IMR-90 (cell line): ENCODE data around the gene IL1RAPL1. TPM values are rescaled to one million over a fixed set of nuclear protein-coding genes. Genes with fewer than 3 reads are reported as not detected.

Experiments used
- ATAC-seq: fragments of 200-7000 bp; cut with Tn5 transposase; 2 replicates; pipeline ENCODE4 v1.9.1; 2020; ENCODE audit warnings: low read depth, mild to moderate bottlenecking, moderate library complexity
- BruUV-seq: library from RNA; stranded (reverse); fragments of 400-500 nt; replicated peaks from 2 replicates; lab custom pipeline; 2021; lab: Mats Ljungman, UMichigan
- CTCF ChIA-PET: fragments of 300-600 bp; formaldehyde crosslinking; extraction: SDS; loops from one replicate; lab custom pipeline; 2021; ENCODE audit warnings: antibody characterized with exemption; lab: Yijun Ruan, JAX
- POLR2A ChIA-PET: fragments of 300-600 bp; sonication (Branson Sonifier 250); formaldehyde crosslinking; loops from one replicate; lab custom pipeline; 2022; ENCODE audit warnings: antibody characterized with exemption; ENCODE audit not compliant: unreplicated experiment; lab: Charles Lee
- DNase-seq: peaks from one replicate; pipeline ENCODE4 v3.0.0; 2013
- H2AFZ ChIP-seq: replicated peaks from 2 replicates; pipeline ENCODE3; 2013; ENCODE audit warnings: low read length, mild to moderate bottlenecking; ENCODE audit not compliant: poor library complexity
- H2AK5ac ChIP-seq: 2 replicates; pipeline ENCODE4 v1.6.1; 2013; ENCODE audit warnings: low read depth, low read length, inconsistent platforms
- H2AK9ac ChIP-seq: replicated peaks from 2 replicates; pipeline ENCODE3; 2013; ENCODE audit warnings: mild to moderate bottlenecking, low read depth, low read length, moderate library complexity; ENCODE audit not compliant: poor library complexity
- H2BK120ac ChIP-seq: 2 replicates; pipeline ENCODE4 v1.6.1; 2013; ENCODE audit warnings: low read depth, low read length, inconsistent platforms
- H2BK15ac ChIP-seq: 3 replicates; pipeline ENCODE4 v1.6.1; 2013; ENCODE audit warnings: low read depth, low read length, inconsistent platforms
- H2BK20ac ChIP-seq: 2 replicates; pipeline ENCODE4 v1.6.1; 2013; ENCODE audit warnings: low read depth, mild to moderate bottlenecking, inconsistent platforms, low read length, moderate library complexity
- H2BK5ac ChIP-seq: 2 replicates; pipeline ENCODE4 v1.6.1; 2013; ENCODE audit warnings: mild to moderate bottlenecking, low read depth, low read length, inconsistent platforms; ENCODE audit not compliant: poor library complexity, severe bottlenecking
- H3K14ac ChIP-seq: replicated peaks from 2 replicates; pipeline ENCODE4 v1.6.1; 2013; ENCODE audit warnings: low read depth, low read length, inconsistent platforms
- H3K18ac ChIP-seq: 2 replicates; pipeline ENCODE4 v1.6.1; 2013; ENCODE audit warnings: low read depth, low read length, control low read depth
- H3K23ac ChIP-seq: 2 replicates; pipeline ENCODE4 v1.6.1; 2013; ENCODE audit warnings: low read depth, low read length, inconsistent platforms
- H3K27ac ChIP-seq: 2 replicates; pipeline ENCODE4 v1.5.1; 2013; ENCODE audit warnings: mild to moderate bottlenecking, control low read depth, low read length; ENCODE audit not compliant: insufficient read depth
- H3K27me3 ChIP-seq: 2 replicates; pipeline ENCODE4 v1.6.1; 2013; ENCODE audit warnings: low read length; ENCODE audit not compliant: control insufficient read depth, insufficient read depth
- H3K36me3 ChIP-seq: 2 replicates; pipeline ENCODE4 v1.6.1; 2013; ENCODE audit warnings: low read length, mixed read lengths; ENCODE audit not compliant: control insufficient read depth, insufficient read depth
- H3K4ac ChIP-seq: 2 replicates; pipeline ENCODE4 v1.6.1; 2013; ENCODE audit warnings: low read depth, low read length, inconsistent platforms
- H3K4me1 ChIP-seq: 2 replicates; pipeline ENCODE4 v1.6.1; 2013; ENCODE audit warnings: low read length, mixed read lengths; ENCODE audit not compliant: control insufficient read depth, insufficient read depth
- H3K4me2 ChIP-seq: 2 replicates; pipeline ENCODE4 v1.6.1; 2013; ENCODE audit warnings: low read depth, mild to moderate bottlenecking, control low read depth, low read length, moderate library complexity
- H3K4me3 ChIP-seq: 2 replicates; pipeline ENCODE4 v1.5.1; 2013; ENCODE audit warnings: low read depth, mild to moderate bottlenecking, control low read depth, low read length, moderate library complexity; ENCODE audit not compliant: insufficient read depth
- H3K56ac ChIP-seq: 2 replicates; pipeline ENCODE4 v1.6.1; 2013; ENCODE audit warnings: low read length, inconsistent platforms; ENCODE audit not compliant: insufficient read depth; ENCODE audit errors: extremely low read depth
- H3K79me1 ChIP-seq, 2 experiments: 2 replicates each; pipeline ENCODE4 v1.6.1; 2013; ENCODE audit warnings: low read length in 2 of 2, inconsistent platforms in 1 of 2, low read depth in 1 of 2
- H3K9ac ChIP-seq: 2 replicates; pipeline ENCODE4 v1.6.1; 2013; ENCODE audit warnings: low read depth, low read length, control low read depth
- H3K9me1 ChIP-seq: 2 replicates; pipeline ENCODE4 v1.6.1; 2013; ENCODE audit warnings: low read length, inconsistent platforms; ENCODE audit not compliant: insufficient read depth
- H3K9me3 ChIP-seq: 2 replicates; pipeline ENCODE4 v1.6.1; 2013; ENCODE audit warnings: low read length; ENCODE audit not compliant: control insufficient read depth, insufficient read depth
- H4K20me1 ChIP-seq: 2 replicates; pipeline ENCODE4 v1.6.1; 2013; ENCODE audit warnings: low read length, inconsistent platforms; ENCODE audit not compliant: insufficient read depth
- H4K5ac ChIP-seq: 2 replicates; pipeline ENCODE4 v1.6.1; 2013; ENCODE audit warnings: mild to moderate bottlenecking, low read depth, low read length, control low read depth
- H4K8ac ChIP-seq, 2 experiments: 2 replicates each; pipeline ENCODE4 v1.6.1; 2013; ENCODE audit warnings: low read depth in 2 of 2, low read length in 2 of 2, control low read depth in 1 of 2, inconsistent platforms in 1 of 2
- H4K91ac ChIP-seq: 2 replicates; pipeline ENCODE4 v1.6.1; 2013; ENCODE audit warnings: low read depth, low read length, inconsistent platforms; ENCODE audit not compliant: insufficient read depth
- BHLHE40 ChIP-seq: fragments of 150-350 bp; IDR thresholded peaks from 2 replicates; pipeline ENCODE4 v1.6.1; 2016; ENCODE audit warnings: mild to moderate bottlenecking, low read depth, low read length
- CEBPB ChIP-seq: IDR thresholded peaks from 2 replicates; pipeline ENCODE4 v1.6.1; 2012; ENCODE audit warnings: low read depth, low read length, improper control_type of control experiment
- CHD1 ChIP-seq: IDR thresholded peaks from 2 replicates; pipeline ENCODE4 v1.6.1; 2012; ENCODE audit warnings: low read depth, low read length, improper control_type of control experiment
- FOS ChIP-seq: fragments of 150-350 bp; IDR thresholded peaks from 2 replicates; pipeline ENCODE4 v1.6.1; 2016; ENCODE audit warnings: low read depth, low read length
- MAFK ChIP-seq: IDR thresholded peaks from 2 replicates; pipeline ENCODE4 v1.6.1; 2012; ENCODE audit warnings: low read depth, low read length, improper control_type of control experiment
- MAZ ChIP-seq: IDR thresholded peaks from 2 replicates; pipeline ENCODE4 v1.6.1; 2012; ENCODE audit warnings: low read depth, mild to moderate bottlenecking, low read length, improper control_type of control experiment, moderate library complexity, borderline replicate concordance
- MXI1 ChIP-seq: IDR thresholded peaks from 2 replicates; pipeline ENCODE4 v1.6.1; 2012; ENCODE audit warnings: low read depth, mild to moderate bottlenecking, low read length, moderate library complexity, borderline replicate concordance
- NFE2L2 ChIP-seq: fragments of 150-350 bp; IDR thresholded peaks from 2 replicates; pipeline ENCODE4 v1.6.1; 2016; ENCODE audit warnings: low read depth, mild to moderate bottlenecking, low read length
- POLR2A ChIP-seq: IDR thresholded peaks from 2 replicates; pipeline ENCODE4 v1.6.1; 2012; ENCODE audit warnings: mild to moderate bottlenecking, low read depth, low read length
- RAD21 ChIP-seq: IDR thresholded peaks from 2 replicates; pipeline ENCODE4 v1.6.1; 2012; ENCODE audit warnings: low read length, improper control_type of control experiment
- RCOR1 ChIP-seq: IDR thresholded peaks from 2 replicates; pipeline ENCODE4 v1.6.1; 2012; ENCODE audit warnings: mild to moderate bottlenecking, low read length, improper control_type of control experiment; ENCODE audit not compliant: insufficient replicate concordance
- RFX5 ChIP-seq: IDR thresholded peaks from 2 replicates; pipeline ENCODE4 v1.8.0; 2012; ENCODE audit warnings: low read depth, mild to moderate bottlenecking, low read length, moderate library complexity
- SMC3 ChIP-seq: fragments of 150-350 bp; IDR thresholded peaks from 2 replicates; pipeline ENCODE4 v1.6.1; 2016; ENCODE audit warnings: low read depth, mild to moderate bottlenecking, antibody characterized with exemption, low read length, moderate library complexity
- dilution Hi-C: fragments of 300-500 bp; cut with HindIII; formaldehyde crosslinking; loops from one replicate; pipeline ENCODE4 v1.14.3; 2018; ENCODE audit warnings: low sequenced_read_pairs; ENCODE audit not compliant: unreplicated experiment
- in situ Hi-C: fragments of 300-500 bp; cut with MboI; formaldehyde crosslinking; loops from 3 replicates; pipeline ENCODE4 v1.14.3; 2019; ENCODE audit warnings: low sequenced_read_pairs, inconsistent platforms, mixed read lengths
- intact Hi-C: fragments of 100-400 bp; cut with micrococcal nuclease; formaldehyde crosslinking; loops from 2 replicates; pipeline ENCODE4 v1.10.0; 2022
- polyA plus RNA-seq, 3 experiments: library from polyadenylated mRNA; depleted of rRNA; stranded (reverse); fragments of >200 nt; gene quantifications; 2 replicates each; pipeline ENCODE4 v1.2.3, GENCODE V29; 2012; ENCODE audit warnings: low replicate concordance in 1 of 3
- total RNA-seq: library from RNA; depleted of rRNA; stranded (reverse); fragments of >200 nt; gene quantifications from 2 replicates; pipeline ENCODE4 v1.2.3, GENCODE V29; 2012
- TF ChIP-seq, protein P1 (sequence below): fragments of 150-350 bp; IDR thresholded peaks from 2 replicates; pipeline ENCODE4 v1.6.1; 2017; ENCODE audit warnings: mild to moderate bottlenecking, antibody characterized with exemption, low read length, low read depth
- TF ChIP-seq, protein P2 (sequence below): conservative IDR thresholded peaks from 2 replicates; pipeline ENCODE4 v1.5.1; 2012; ENCODE audit warnings: mild to moderate bottlenecking, low read depth, low read length, improper control_type of control experiment
- TF ChIP-seq, protein P3 (sequence below): fragments of 150-350 bp; IDR thresholded peaks from 2 replicates; pipeline ENCODE4 v1.6.1; 2016; ENCODE audit warnings: low read depth, mild to moderate bottlenecking, low read length, moderate library complexity, borderline replicate concordance

IL1RAPL1 gene
- total and polyA plus RNA-seq, 2 of the 4 experiments (the other 2 are of a cell fraction): 1.5 to 9.0 TPM

DNA sequence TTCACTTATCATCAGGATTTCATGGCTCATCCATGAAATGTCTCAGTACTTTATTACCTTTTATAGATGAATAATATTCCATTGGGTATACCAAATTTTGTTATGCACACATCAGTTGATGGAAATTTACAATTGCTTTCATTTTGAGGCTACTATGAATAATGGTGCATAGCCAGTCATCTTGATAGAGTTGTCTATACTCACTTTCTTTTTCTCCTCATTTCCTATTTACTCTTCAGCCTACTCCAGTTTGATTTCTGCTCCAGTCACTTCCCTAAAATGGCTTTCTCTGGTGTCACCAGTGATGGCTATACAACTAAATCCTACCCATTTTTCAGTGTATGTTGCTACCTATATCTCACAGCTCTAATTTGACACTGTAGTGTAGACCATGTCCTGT is 884.6 kb downstream of the IL1RAPL1 start:
- Histone ChIP-seq H4K5ac (no peak overlapping the region), H2BK5ac (no peak overlapping the region), H3K79me1 (no peaks in the 10 kb centered on the region), H3K4me1 (no peaks in the 10 kb centered on the region), H3K9ac (no peak overlapping the region), H2BK120ac (no peak overlapping the region), H3K18ac (no peak overlapping the region), H3K27me3 (no peaks in the 10 kb centered on the region), H4K8ac (no peak overlapping the region), H4K91ac (no peak overlapping the region), H2AK9ac (no peak overlapping the region), H3K23ac (no peak overlapping the region), H2AFZ (no peak overlapping the region), H3K9me3 (no peaks in the 10 kb centered on the region), H3K56ac (no peak overlapping the region), H3K36me3 (no peaks in the 10 kb centered on the region), H3K4me2 (no peak overlapping the region), H4K20me1 (no peaks in the 10 kb centered on the region), H2AK5ac (no peak overlapping the region), H3K27ac (no peak overlapping the region), H3K4me3 (no peak overlapping the region), H3K14ac (no peak overlapping the region), H2BK15ac (no peak overlapping the region), H3K4ac (no peak overlapping the region), H2BK20ac (no peak overlapping the region), H3K9me1 (no peaks in the 10 kb centered on the region)
- BruUV-seq: no TSS peak
- dilution Hi-C loops (no loop called here), intact Hi-C loops (no loop called here), in situ Hi-C loops (no loop called here)
- no peak for TF ChIP-seq NFE2L2
- TF ChIP-seq, protein P1, sequence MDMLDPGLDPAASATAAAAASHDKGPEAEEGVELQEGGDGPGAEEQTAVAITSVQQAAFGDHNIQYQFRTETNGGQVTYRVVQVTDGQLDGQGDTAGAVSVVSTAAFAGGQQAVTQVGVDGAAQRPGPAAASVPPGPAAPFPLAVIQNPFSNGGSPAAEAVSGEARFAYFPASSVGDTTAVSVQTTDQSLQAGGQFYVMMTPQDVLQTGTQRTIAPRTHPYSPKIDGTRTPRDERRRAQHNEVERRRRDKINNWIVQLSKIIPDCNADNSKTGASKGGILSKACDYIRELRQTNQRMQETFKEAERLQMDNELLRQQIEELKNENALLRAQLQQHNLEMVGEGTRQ: no peak
- no peak for TF ChIP-seq MAFK
- no peak for TF ChIP-seq RFX5
- TF ChIP-seq RCOR1: no peak
- TF ChIP-seq FOS: no peak
- TF ChIP-seq, protein P2, sequence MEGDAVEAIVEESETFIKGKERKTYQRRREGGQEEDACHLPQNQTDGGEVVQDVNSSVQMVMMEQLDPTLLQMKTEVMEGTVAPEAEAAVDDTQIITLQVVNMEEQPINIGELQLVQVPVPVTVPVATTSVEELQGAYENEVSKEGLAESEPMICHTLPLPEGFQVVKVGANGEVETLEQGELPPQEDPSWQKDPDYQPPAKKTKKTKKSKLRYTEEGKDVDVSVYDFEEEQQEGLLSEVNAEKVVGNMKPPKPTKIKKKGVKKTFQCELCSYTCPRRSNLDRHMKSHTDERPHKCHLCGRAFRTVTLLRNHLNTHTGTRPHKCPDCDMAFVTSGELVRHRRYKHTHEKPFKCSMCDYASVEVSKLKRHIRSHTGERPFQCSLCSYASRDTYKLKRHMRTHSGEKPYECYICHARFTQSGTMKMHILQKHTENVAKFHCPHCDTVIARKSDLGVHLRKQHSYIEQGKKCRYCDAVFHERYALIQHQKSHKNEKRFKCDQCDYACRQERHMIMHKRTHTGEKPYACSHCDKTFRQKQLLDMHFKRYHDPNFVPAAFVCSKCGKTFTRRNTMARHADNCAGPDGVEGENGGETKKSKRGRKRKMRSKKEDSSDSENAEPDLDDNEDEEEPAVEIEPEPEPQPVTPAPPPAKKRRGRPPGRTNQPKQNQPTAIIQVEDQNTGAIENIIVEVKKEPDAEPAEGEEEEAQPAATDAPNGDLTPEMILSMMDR: no peak
- no peak for TF ChIP-seq RAD21
- TF ChIP-seq, protein P3, sequence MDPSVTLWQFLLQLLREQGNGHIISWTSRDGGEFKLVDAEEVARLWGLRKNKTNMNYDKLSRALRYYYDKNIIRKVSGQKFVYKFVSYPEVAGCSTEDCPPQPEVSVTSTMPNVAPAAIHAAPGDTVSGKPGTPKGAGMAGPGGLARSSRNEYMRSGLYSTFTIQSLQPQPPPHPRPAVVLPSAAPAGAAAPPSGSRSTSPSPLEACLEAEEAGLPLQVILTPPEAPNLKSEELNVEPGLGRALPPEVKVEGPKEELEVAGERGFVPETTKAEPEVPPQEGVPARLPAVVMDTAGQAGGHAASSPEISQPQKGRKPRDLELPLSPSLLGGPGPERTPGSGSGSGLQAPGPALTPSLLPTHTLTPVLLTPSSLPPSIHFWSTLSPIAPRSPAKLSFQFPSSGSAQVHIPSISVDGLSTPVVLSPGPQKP: no peak
- no peak for TF ChIP-seq BHLHE40
- TF ChIP-seq CHD1: no peak
- no peak for TF ChIP-seq MXI1
- no peak for TF ChIP-seq POLR2A
- TF ChIP-seq CEBPB: no peak
- TF ChIP-seq SMC3: no peak
- TF ChIP-seq MAZ: no peak
- DNase-seq (no peak), ATAC-seq (no peak)
- ChIA-PET POLR2A (no interaction called here), CTCF (no interaction called here)
